Neural cell (in vitro differentiated cells): ENCODE data around the gene STK32B.
"Not testable (repeated sequence)": the region's sequence is repeated elsewhere in the genome, so short reads cannot be mapped to it uniquely, and the experiment has no call there.

Experiments
- EP300 ChIP-seq: fragments of 450-650 bp; conservative IDR thresholded peaks from 2 replicates; pipeline ENCODE4 v1.6.1; 2014; ENCODE audit warnings: antibody characterized with exemption, mild to moderate bottlenecking, moderate library complexity; ENCODE audit not compliant: poor library complexity, severe bottlenecking
- POLR2AphosphoS5 ChIP-seq: IDR thresholded peaks from 2 replicates; pipeline ENCODE4 v1.6.1; 2012
- TF ChIP-seq, protein P1 (sequence below): fragments of 450-650 bp; IDR thresholded peaks from 2 replicates; pipeline ENCODE4 v1.5.1; 2014; ENCODE audit warnings: antibody characterized with exemption, mild to moderate bottlenecking, moderate library complexity; ENCODE audit not compliant: poor library complexity, severe bottlenecking

DNA sequence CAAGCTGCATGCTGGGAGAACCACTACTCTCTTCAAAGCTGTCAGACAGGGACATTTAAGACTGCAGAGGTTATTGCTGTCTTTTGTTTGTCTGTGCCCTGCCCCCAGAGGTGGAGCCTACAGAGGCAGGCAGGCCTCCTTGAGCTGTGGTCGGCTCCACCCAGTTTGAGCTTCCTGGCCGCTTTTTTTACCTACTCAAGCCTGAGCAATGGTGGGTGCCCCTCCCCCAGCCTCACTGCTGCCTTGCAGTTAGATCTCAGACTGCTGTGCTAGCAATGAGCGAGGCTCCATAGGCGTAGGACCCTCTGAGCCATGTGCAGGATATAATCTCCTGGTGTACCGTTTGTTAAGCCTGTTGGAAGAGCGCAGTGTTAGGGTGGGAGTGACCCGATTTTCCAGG, 195.8 kb downstream of the STK32B start:
- TF ChIP-seq, protein P1, sequence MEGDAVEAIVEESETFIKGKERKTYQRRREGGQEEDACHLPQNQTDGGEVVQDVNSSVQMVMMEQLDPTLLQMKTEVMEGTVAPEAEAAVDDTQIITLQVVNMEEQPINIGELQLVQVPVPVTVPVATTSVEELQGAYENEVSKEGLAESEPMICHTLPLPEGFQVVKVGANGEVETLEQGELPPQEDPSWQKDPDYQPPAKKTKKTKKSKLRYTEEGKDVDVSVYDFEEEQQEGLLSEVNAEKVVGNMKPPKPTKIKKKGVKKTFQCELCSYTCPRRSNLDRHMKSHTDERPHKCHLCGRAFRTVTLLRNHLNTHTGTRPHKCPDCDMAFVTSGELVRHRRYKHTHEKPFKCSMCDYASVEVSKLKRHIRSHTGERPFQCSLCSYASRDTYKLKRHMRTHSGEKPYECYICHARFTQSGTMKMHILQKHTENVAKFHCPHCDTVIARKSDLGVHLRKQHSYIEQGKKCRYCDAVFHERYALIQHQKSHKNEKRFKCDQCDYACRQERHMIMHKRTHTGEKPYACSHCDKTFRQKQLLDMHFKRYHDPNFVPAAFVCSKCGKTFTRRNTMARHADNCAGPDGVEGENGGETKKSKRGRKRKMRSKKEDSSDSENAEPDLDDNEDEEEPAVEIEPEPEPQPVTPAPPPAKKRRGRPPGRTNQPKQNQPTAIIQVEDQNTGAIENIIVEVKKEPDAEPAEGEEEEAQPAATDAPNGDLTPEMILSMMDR, result not testable (repeated sequence)
- TF ChIP-seq EP300, POLR2AphosphoS5: not testable (repeated sequence)
